ENCODE measurements around the gene TBC1D7. TPM values are rescaled to one million over a fixed set of nuclear protein-coding genes. Genes with fewer than 3 reads are reported as not detected.

The TBC1D7 gene
- total RNA-seq, 1 experiment from 2014 or later: 29.2 TPM

GRCh38 chr6:13342414-13343019, 14.2 kb upstream of the TBC1D7 start:
- CTCF ChIA-PET: no interaction called here
- no peaks in the 10 kb centered on the region for H3K9me2 ChIP-seq (ENCODE audit: insufficient read depth)

GRCh38 chr6:13339863-13340630, 11.7 kb upstream of the TBC1D7 start:
- no peaks in the 10 kb centered on the region; the same call in 1 of the 2 replicates for H3K4me1 ChIP-seq (replicated peaks; ENCODE audit: insufficient read depth)
- ChIA-PET POLR2A (ENCODE audit: unreplicated experiment) (no interaction called here), CTCF (no interaction called here)
- no peak overlapping the region for H3K4me2 ChIP-seq
- no peaks in the 10 kb centered on the region for H3K79me2 ChIP-seq (ENCODE audit: low read depth)
- no TSS peak for BruUV-seq (replicated peaks)
- H3K4me3 ChIP-seq: no peak overlapping the region
- no peak for DNase-seq
- H3K27ac ChIP-seq: no peak overlapping the region
- TF ChIP-seq EZH2 (IDR thresholded peaks at IDR 0.05; ENCODE audit: low read depth) (no peak), CTCF (conservative IDR thresholded peaks at IDR 0.05) (no peak)
- no peaks in the 10 kb centered on the region for H3F3A ChIP-seq (ENCODE audit: insufficient read depth, low read depth)
- no peak overlapping the region for H2AFZ ChIP-seq
- no peaks in the 10 kb centered on the region for H3K36me3 ChIP-seq (ENCODE audit: low read depth)
- no peaks in the 10 kb centered on the region for H4K20me1 ChIP-seq (ENCODE audit: insufficient read depth)
- H3K9me3 ChIP-seq (ENCODE audit: insufficient read depth, low read depth): no peaks in the 10 kb centered on the region
- intact Hi-C loops (cut with micrococcal nuclease; ENCODE audit: unreplicated experiment): loop anchor here (5.0 to 10.0 kb wide), 3 partner anchors 137 to 727 kb away; no protein-coding TSS in a partner anchor
- H3K27me3 ChIP-seq (ENCODE audit: insufficient read depth, low read depth): no peaks in the 10 kb centered on the region
- no peaks in the 10 kb centered on the region for H3K9me2 ChIP-seq (ENCODE audit: insufficient read depth)

More at GRCh38 chr6:13342414-13343019, 14.2 kb upstream of the TBC1D7 start:
- no peaks in the 10 kb centered on the region for H3F3A ChIP-seq (ENCODE audit: insufficient read depth, low read depth)
- POLR2A ChIA-PET (ENCODE audit: unreplicated experiment): interaction anchor here (0.6 kb wide), 1 partner anchor 233 kb away, joined by 3 read pairs; no protein-coding TSS in a partner anchor
- TF ChIP-seq CTCF (conservative IDR thresholded peaks at IDR 0.05) (no peak), EZH2 (IDR thresholded peaks at IDR 0.05; ENCODE audit: low read depth) (no peak)
- H3K4me3 ChIP-seq: no peak overlapping the region
- H3K4me2 ChIP-seq: no peak overlapping the region
- no peaks in the 10 kb centered on the region for H3K9me3 ChIP-seq (ENCODE audit: insufficient read depth, low read depth)
- no peaks in the 10 kb centered on the region for H3K36me3 ChIP-seq (ENCODE audit: low read depth)
- no peak overlapping the region for H3K27ac ChIP-seq
- H3K27me3 ChIP-seq (ENCODE audit: insufficient read depth, low read depth): no peaks in the 10 kb centered on the region
- no peak for DNase-seq
- no TSS peak for BruUV-seq (replicated peaks)
- H3K79me2 ChIP-seq (ENCODE audit: low read depth): no peaks in the 10 kb centered on the region
- peaks cover 6% of the 10 kb centered on the region; the same call in 1 of the 2 replicates for H3K4me1 ChIP-seq (replicated peaks; ENCODE audit: insufficient read depth)
- no peaks in the 10 kb centered on the region for H4K20me1 ChIP-seq (ENCODE audit: insufficient read depth)
- intact Hi-C loops (cut with micrococcal nuclease; ENCODE audit: unreplicated experiment): no loop called here
- H2AFZ ChIP-seq: no peak overlapping the region

- Histone ChIP-seq H2AFZ (no peak overlapping the region), H3F3A (ENCODE audit: insufficient read depth, low read depth) (no peaks in the 10 kb centered on the region), H3K36me3 (ENCODE audit: low read depth) (no peaks in the 10 kb centered on the region), H3K9me2 (ENCODE audit: insufficient read depth) (no peaks in the 10 kb centered on the region), H3K9me3 (ENCODE audit: insufficient read depth, low read depth) (no peaks in the 10 kb centered on the region), H3K4me3 (no peak overlapping the region), H3K4me2 (no peak overlapping the region), H4K20me1 (ENCODE audit: insufficient read depth) (no peaks in the 10 kb centered on the region), H3K4me1 (replicated peaks; ENCODE audit: insufficient read depth) (no peaks in the 10 kb centered on the region; the same call in 1 of the 2 replicates), H3K27me3 (ENCODE audit: insufficient read depth, low read depth) (no peaks in the 10 kb centered on the region), H3K27ac (no peak overlapping the region), H3K79me2 (ENCODE audit: low read depth) (no peaks in the 10 kb centered on the region)
- DNase-seq: no peak
- intact Hi-C loops (cut with micrococcal nuclease; ENCODE audit: unreplicated experiment): loop anchor here (5.0 to 10.0 kb wide), 3 partner anchors 139 to 729 kb away; no protein-coding TSS in a partner anchor
- no TSS peak for BruUV-seq (replicated peaks)
- POLR2A ChIA-PET (ENCODE audit: unreplicated experiment): no interaction called here
- TF ChIP-seq EZH2 (IDR thresholded peaks at IDR 0.05; ENCODE audit: low read depth) (no peak), CTCF (conservative IDR thresholded peaks at IDR 0.05) (no peak)
- CTCF ChIA-PET: interaction anchor here (1.2 kb wide), 1 partner anchor 200 kb away, joined by 10 read pairs; no protein-coding TSS in a partner anchor
These were observed 9.7 kb upstream of the TBC1D7 start for GRCh38 chr6:13338038-13338437.

Measured in PC-9 (cell line).